Omental fat pad (tissue), 4 donors: Measurements from ENCODE around the gene ANKFY1. TPM values are rescaled to one million over a fixed set of nuclear protein-coding genes. Genes with fewer than 3 reads are reported as not detected.
A peak's percentile ranks its signal among the peaks of the same experiment; 100 is the strongest.

Source experiments
- ATAC-seq: fragments of 150-250 bp; one replicate; pipeline ENCODE4 v1.9.1; 2016; ENCODE audit warnings: mild to moderate bottlenecking, moderate library complexity; ENCODE audit not compliant: low FRiP score
- DNase-seq: peaks from one replicate; pipeline ENCODE4 v3.0.0-alpha.2; 2019; ENCODE audit warnings: low spot score
- total RNA-seq, 4 donors: library from RNA; depleted of rRNA; stranded (reverse); fragments of >200 nt; gene quantifications; one replicate each; pipeline ENCODE4 v1.1.0, GENCODE V29; 2016
- TF ChIP-seq, protein P1 (sequence below), 3 donors: fragments of 450-650 bp; IDR thresholded peaks; one replicate each; pipeline ENCODE4 v1.5.1; 2016 to 2017; ENCODE audit warnings: antibody characterized with exemption in 3 of 3, mild to moderate bottlenecking in 3 of 3, moderate library complexity in 2 of 3

The ANKFY1 gene, protein sequence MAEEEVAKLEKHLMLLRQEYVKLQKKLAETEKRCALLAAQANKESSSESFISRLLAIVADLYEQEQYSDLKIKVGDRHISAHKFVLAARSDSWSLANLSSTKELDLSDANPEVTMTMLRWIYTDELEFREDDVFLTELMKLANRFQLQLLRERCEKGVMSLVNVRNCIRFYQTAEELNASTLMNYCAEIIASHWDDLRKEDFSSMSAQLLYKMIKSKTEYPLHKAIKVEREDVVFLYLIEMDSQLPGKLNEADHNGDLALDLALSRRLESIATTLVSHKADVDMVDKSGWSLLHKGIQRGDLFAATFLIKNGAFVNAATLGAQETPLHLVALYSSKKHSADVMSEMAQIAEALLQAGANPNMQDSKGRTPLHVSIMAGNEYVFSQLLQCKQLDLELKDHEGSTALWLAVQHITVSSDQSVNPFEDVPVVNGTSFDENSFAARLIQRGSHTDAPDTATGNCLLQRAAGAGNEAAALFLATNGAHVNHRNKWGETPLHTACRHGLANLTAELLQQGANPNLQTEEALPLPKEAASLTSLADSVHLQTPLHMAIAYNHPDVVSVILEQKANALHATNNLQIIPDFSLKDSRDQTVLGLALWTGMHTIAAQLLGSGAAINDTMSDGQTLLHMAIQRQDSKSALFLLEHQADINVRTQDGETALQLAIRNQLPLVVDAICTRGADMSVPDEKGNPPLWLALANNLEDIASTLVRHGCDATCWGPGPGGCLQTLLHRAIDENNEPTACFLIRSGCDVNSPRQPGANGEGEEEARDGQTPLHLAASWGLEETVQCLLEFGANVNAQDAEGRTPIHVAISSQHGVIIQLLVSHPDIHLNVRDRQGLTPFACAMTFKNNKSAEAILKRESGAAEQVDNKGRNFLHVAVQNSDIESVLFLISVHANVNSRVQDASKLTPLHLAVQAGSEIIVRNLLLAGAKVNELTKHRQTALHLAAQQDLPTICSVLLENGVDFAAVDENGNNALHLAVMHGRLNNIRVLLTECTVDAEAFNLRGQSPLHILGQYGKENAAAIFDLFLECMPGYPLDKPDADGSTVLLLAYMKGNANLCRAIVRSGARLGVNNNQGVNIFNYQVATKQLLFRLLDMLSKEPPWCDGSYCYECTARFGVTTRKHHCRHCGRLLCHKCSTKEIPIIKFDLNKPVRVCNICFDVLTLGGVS
- 10 to 100 TPM; 34.2 to 59.0 (median 40.6) TPM for total RNA-seq

GRCh38 chr17:4263282-4264215 is at the start of gene ANKFY1:
Gene ANKFY1, minus strand, starts transcription at chr17:4263979. Its CDS starts 38 bp downstream, at chr17:4263941.
- DNase-seq (peak; percentile 89), ATAC-seq (peak; percentile 94)
- TF ChIP-seq, protein P1, sequence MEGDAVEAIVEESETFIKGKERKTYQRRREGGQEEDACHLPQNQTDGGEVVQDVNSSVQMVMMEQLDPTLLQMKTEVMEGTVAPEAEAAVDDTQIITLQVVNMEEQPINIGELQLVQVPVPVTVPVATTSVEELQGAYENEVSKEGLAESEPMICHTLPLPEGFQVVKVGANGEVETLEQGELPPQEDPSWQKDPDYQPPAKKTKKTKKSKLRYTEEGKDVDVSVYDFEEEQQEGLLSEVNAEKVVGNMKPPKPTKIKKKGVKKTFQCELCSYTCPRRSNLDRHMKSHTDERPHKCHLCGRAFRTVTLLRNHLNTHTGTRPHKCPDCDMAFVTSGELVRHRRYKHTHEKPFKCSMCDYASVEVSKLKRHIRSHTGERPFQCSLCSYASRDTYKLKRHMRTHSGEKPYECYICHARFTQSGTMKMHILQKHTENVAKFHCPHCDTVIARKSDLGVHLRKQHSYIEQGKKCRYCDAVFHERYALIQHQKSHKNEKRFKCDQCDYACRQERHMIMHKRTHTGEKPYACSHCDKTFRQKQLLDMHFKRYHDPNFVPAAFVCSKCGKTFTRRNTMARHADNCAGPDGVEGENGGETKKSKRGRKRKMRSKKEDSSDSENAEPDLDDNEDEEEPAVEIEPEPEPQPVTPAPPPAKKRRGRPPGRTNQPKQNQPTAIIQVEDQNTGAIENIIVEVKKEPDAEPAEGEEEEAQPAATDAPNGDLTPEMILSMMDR (IDR thresholded peaks at IDR 0.05) = no peak

DNA sequence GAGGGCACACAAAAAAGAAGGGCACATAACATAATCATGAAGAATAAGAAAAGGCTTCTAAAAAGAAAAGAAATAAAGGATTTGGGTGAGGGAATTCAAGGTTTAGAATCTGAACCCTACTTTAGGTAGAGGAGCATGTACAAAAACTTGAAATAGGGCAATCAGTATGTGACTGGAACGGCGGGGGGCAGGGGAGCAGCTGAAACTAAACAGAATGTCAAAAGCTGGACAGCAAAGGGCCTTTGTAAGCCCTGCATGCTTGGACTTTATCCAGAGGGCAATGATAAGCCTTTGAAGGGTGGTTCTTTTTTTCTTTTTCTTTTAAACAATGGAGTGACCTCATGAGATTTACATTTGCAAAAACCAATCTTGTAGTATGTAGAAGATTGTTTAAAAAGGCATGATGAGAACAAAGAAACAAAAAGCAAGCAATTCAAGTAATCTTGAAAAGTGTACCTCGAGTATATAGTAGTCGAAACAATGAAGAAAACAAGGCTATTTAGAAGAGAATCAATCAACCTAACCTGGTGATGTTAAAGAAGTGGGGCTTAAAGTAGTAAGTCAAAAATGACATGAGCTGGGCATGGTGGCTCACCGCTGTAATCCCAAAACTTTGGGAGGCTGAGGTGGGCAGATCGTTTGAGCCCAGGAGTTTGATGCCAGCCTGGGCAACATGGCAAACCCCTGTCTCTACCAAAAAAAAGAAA is 46.7 kb upstream of the ANKFY1 start:
- DNase-seq = no peak
- TF ChIP-seq, protein P1 (IDR thresholded peaks at IDR 0.05) = no peak
- ATAC-seq = no peak

DNA sequence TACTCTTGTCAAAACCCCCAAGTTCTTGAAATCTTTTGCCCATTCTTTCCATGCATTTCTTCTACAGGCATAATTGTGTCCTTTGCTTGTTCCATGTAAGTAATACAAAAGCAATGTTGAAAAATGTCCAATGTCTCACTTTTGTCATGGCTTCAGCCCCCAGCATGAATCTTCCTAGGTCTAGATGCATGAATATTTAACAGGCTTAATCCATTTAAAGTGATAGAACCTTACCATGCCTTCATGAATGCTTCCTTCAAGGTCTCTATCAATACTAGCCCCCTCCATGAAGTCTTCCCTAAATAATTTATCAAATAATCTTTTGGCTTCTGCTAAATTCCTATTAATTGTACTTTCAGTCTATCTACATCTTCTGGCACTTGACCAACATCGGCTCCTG is 46.1 kb upstream of the ANKFY1 start:
- ATAC-seq (no peak), DNase-seq (no peak)
- TF ChIP-seq, protein P1 (IDR thresholded peaks at IDR 0.05) = no peak

GRCh38 chr17:4307179-4307930 is 43.6 kb upstream of the ANKFY1 start:
- DNase-seq = no peak
- TF ChIP-seq, protein P1 (IDR thresholded peaks at IDR 0.05) = no peak
- no peak for ATAC-seq

DNA sequence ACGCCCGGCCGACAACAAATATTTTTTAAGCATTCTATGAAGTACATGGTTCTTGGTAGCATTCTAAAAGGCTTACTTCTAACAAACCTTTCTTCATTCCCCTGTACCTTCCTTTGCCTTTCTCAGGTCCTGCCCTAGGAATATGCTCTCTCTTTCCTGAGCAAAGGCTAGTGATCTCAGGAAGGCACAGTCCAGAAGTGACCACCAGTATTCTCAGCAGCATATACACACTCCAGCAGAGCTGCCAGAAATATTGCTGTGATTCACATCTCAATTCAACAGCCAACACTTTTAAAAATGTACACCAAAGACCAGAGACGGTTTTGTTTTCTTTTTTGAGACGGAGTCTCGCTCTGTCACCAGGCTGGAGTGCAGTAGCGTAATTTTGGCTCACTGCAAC is 41.4 kb upstream of the ANKFY1 start:
- ATAC-seq (no peak), DNase-seq (no peak)
- TF ChIP-seq, protein P1 (IDR thresholded peaks at IDR 0.05) = no peak
